ENCODE results near the gene SYNGR3.
"Not testable (repeated sequence)": the region's sequence is repeated elsewhere in the genome, so short reads cannot be mapped to it uniquely, and the experiment has no call there.

Gene SYNGR3

GRCh38 chr16:2032285-2033056 lies 42.7 kb downstream of the SYNGR3 start:
- DNase-seq: no peak

DNA sequence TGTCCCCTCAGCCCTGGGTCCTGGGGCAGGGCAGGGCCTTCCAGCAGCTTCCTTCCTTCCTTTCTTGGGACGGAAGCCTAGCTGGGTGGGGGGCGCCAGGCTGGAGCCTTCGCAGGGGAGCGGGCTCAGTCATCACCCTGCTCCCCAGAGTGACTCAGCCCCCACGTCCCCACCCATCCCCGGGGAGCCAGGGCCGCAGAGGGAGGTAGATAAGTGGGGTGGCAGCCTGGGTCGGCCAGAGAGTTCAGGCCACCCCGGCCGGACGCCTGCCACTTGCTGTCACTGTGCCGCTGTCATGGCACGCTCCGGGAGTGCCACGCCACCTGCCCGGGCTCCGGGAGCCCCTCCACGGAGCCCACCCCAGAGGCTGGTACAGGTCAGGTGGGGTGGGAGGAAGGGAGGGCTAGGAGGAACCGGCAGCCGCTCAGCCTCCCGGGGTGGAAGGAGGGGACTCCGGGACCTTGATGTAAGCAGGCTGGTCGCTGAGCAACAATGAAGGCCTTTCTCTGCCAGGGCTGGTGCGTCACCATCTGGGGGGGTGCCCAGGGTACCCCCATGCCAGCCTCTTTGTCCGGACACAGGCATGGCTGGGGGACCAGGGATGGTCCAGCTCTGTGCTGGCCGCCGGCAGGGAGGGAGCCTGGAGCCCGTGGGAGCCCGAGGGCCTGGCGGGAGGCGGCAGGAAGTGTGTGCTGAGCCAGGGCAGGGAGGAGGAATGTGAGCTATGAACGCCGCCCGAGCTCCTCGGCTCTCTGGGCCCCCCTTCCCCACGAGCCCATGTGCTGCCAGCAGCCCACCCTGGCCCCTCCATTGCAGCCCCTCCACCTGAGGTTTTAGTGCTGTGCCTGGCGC lies 43.5 kb downstream of the SYNGR3 start:
- no peak for DNase-seq

DNA sequence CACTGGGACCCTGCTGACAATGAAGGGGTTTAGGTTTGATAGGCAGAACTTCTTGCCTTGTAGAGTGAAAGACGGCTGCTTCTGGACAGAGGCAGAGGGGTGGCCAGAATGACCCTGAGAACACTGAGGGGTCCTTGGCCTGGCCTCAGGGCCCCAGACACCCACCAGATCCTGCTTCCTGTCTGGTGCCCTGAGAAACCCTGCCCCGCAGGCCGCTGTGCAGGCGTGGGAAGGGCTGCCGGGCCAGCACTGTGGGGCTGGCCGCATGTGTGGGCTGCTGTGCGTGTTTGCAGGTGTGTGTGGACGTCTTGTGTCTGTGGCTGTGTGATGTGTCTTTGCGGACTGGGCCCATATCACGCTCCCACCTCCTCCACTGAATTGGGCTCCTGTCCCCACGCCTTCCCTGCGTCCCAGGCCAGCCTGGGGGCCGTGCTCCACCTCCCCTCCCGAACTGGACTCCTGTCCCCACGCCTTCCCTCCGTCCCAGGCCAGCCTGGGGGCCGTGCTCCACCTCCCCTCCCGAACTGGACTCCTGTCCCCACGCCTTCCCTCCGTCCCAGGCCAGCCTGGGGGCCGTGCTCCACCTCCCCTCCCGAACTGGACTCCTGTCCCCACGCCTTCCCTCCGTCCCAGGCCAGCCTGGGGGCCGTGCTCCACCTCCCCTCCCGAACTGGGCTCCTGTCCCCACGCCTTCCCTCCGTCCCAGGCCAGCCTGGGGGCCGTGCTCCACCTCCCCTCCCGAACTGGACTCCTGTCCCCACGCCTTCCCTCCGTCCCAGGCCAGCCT lies 44.3 kb downstream of the SYNGR3 start:
- DNase-seq: not testable (repeated sequence)

DNA sequence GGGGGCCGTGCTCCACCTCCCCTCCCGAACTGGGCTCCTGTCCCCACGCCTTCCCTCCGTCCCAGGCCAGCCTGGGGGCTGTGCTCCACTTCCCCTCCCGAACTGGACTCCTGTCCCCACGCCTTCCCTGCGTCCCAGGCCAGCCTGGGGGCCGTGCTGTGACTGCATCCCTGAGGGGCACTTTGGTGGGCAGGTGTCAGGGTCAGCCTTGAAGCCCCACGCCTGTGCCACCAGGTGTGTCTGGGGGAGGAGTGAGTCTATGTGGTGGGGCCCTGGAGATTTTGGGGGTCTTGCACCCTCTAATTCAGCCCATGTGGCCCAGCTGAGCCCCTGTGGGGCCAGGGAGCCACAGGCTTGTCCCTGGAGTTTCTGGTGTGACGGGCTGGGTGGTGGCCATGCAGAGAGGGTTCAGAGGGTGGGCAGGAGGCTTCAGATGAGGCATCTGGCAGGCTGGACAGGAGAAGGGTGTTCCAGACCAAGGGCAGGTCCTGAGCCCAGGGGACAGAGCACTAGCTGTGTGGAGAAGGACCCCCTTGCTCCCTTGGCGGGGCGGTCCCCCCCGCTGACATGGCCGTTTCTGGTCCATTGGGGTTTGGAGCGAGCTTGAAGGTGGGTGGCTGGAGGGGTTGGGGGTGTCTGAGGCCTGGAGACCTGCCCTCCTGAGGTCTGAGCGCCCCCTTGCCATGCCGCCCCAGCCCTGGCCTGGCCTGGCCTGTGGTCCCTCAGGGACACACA lies 45.1 kb downstream of the SYNGR3 start:
- DNase-seq: no peak

GRCh38 chr16:2035431-2036199 lies 45.8 kb downstream of the SYNGR3 start:
- DNase-seq: no peak

DNA sequence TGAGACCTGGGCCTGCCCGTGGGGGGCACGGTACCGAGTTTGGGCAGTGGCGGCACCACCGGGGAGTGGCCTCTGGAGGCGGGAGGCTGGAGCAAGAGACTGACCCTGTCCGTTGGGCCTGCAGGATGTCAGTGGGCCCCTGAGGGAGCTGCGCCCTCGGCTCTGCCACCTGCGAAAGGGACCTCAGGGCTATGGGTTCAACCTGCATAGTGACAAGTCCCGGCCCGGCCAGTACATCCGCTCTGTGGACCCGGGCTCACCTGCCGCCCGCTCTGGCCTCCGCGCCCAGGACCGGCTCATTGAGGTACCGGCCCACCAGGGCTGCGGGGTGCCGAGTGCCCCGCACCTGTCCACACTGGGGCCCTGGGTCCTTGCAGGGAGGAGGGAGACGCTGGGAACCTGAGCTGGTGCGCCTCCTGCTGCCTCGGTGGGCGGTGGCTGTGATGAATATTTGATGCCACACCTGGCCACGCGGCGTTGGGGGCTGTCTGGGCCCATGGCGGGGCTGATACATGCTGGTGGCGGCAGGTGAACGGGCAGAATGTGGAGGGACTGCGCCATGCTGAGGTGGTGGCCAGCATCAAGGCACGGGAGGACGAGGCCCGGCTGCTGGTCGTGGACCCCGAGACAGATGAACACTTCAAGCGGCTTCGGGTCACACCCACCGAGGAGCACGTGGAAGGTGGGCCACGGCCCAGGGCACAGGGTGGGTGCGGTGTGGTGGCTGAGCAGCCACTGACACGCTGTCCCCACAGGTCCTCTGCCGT lies 46.6 kb downstream of the SYNGR3 start:
- DNase-seq: no peak

DNA sequence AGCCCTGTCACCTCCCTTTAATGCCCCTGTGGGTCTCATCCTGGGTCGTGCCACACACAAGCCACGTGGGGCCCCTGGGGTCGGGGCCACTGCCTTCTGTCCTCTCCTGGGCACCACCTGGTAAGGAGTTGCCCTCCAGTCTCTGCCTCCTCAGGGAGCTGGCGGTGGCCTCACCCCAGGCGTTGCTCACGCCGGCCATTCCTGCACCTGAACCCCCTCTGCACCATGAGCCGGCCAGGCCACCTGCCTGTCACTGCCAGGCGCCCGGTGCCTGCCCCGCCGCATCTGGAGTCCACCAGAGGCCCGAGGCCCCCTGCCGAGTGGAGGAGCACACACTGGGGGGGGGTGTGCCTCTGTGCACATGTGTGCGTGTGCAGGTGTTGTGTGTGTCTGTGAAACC lies 47.3 kb downstream of the SYNGR3 start:
- no peak for DNase-seq

GRCh38 chr16:2037647-2038381 lies 48.0 kb downstream of the SYNGR3 start:
- DNase-seq: no peak

- DNase-seq: no peak
These were observed 48.8 kb downstream of the SYNGR3 start for GRCh38 chr16:2038382-2039231.

DNA sequence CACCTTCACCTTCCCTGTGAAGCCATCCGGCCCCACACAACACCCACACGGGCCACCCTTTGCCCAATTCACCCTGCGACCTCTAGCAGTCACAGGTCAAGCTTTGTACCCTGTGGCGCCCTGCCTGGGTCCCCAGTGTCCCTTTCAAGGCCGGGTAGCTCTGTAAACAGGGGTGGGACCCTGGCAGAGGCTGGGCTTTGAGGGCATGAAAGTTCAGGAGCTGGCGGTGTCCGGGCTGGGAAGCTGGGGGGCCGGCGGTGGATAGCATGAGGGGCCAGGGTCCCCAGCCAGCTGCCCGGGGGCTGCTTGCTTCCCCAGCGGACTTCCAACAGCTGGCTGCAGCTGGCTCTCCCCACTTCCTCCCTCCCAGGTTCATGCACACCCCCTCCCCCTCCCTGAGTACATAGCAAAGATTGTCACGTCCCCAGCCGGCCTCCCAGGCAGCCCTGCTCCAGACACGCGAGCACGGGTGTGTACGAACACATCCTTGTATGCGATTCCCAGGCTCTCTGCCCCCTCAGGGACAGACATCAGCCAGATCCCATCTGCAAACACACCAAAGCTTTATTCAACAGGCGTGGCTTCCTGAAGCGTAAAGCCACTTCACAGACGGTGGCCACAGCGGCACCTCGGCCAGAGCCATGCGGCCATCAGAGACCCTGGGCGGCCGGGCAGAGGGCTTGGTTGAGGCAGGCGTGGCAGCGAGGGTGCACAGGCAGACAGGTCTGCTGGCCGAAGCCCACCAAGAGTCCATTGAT lies 49.7 kb downstream of the SYNGR3 start:
- DNase-seq: no peak

DNA sequence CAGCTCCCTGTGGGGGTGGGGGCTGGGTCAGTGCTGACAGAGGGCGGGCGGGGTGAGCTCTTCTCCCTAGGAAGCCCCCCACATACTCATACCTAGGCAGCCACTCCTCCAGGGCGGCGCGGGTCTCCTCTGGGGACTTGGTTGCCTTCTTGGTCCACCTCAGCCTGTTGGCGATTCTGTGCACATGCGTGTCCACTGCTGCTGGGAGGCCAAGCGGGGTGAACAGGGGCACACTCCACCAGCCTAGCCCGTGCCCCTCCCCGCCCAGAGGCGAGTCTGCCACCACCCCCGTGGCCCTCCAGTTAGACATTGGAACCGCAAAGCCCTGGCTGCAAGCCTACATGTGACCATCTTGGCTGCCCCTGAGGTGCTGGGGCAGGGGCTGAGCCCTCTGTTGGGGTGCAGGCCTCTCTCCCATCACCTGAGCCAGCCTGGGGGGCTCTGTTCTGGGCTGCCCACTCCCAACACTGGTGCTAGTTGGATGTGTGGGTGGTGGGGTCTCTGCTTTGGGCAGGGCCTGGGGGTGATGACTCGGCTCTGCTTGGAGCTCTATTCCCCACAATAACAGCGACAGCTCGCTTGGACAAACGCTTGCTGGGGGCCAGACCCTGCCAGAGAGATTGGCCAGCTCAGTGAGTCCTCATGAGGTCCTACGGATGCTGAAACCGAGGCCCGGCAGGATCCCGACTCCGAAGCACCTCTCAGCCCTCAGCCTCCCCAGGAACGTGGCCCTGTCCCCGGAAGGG lies 50.4 kb downstream of the SYNGR3 start:
- DNase-seq: no peak

DNA sequence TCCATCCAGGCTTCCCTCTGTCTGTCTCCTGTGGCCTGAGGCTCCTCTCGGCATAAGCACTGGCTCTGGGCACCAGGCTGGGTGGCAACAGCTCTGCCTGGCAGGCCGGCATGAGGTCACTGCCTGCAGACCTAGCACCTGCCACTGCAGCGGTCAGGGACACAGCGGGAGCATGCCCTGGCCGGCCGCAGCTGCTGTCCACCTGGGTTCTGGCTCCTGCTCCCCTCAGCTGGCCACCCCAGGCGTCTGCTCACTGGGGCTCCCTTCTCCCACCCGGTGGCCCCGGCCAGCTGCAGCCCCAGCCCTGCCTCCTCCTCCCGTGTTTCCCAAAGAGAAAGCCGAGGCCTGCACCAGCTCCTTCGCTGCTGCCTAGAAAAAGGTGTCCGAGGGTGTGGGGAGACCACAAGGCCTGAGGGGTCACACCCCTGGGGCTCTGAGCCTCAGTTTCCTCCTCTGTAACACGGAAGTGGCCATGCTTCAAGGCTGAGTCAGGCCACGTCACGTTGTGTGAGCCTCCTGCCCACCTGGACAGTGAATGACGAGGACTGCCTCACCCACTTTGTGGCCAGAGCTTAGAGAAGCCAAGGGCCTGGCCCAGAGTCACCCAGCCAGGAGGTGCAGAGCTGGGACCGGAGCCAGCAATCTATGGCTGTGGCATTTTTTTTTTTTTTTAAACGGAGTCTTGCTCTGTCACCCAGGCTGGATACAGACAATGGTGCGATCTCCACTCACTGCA lies 51.2 kb downstream of the SYNGR3 start:
- DNase-seq: no peak

- DNase-seq: peak; percentile 33
These were observed 52.6 kb downstream of the SYNGR3 start for GRCh38 chr16:2042171-2042985.

GRCh38 chr16:2042986-2043666 lies 53.4 kb downstream of the SYNGR3 start:
- DNase-seq: no peak
